DMS79 (cell line): ENCODE results near the gene ISCA1.
"Not testable (repeated sequence)": the region's sequence is repeated elsewhere in the genome, so short reads cannot be mapped to it uniquely, and the experiment has no call there.

ENCODE experiments used
- DNase-seq: peaks from one replicate; lab custom pipeline; 2025; lab: John Stamatoyannopoulos, UW

The ISCA1 gene

GRCh38 chr9:86282077-86282978, at the start of gene ISCA1:
Gene ISCA1, minus strand, starts transcription at chr9:86282538. Its CDS starts 80 bp downstream, at chr9:86282458.
- peak; percentile 73 for DNase-seq

GRCh38 chr9:86330186-86330585, 47.8 kb upstream of the ISCA1 start:
- DNase-seq: no peak

- no peak for DNase-seq
These were observed 47.3 kb upstream of the ISCA1 start for GRCh38 chr9:86329649-86330048.

GRCh38 chr9:86328156-86328555, 45.8 kb upstream of the ISCA1 start:
- no peak for DNase-seq

- DNase-seq: no peak
These were observed 44.2 kb upstream of the ISCA1 start for GRCh38 chr9:86326536-86326935.

- no peak for DNase-seq
These were observed 42.6 kb upstream of the ISCA1 start for GRCh38 chr9:86324901-86325300.

GRCh38 chr9:86324308-86324707, 42.0 kb upstream of the ISCA1 start:
- DNase-seq: no peak

- no peak for DNase-seq
These were observed 40.8 kb upstream of the ISCA1 start for GRCh38 chr9:86322973-86323644.

GRCh38 chr9:86321373-86321772, 39.0 kb upstream of the ISCA1 start:
- no peak for DNase-seq

- no peak for DNase-seq
These were observed 35.8 kb upstream of the ISCA1 start for GRCh38 chr9:86318187-86318586.

GRCh38 chr9:86315078-86315477, 32.7 kb upstream of the ISCA1 start:
- DNase-seq: no peak

- not testable (repeated sequence) for DNase-seq
These were observed 30.6 kb upstream of the ISCA1 start for GRCh38 chr9:86312959-86313358.

GRCh38 chr9:86308687-86309086, 26.3 kb upstream of the ISCA1 start:
- DNase-seq: no peak

- DNase-seq: no peak
These were observed 21.9 kb upstream of the ISCA1 start for GRCh38 chr9:86304236-86304730.

- DNase-seq: no peak
These were observed 21.1 kb upstream of the ISCA1 start for GRCh38 chr9:86303316-86303975.

- DNase-seq: no peak
These were observed 19.3 kb upstream of the ISCA1 start for GRCh38 chr9:86301686-86302085.

- no peak for DNase-seq
These were observed 18.4 kb upstream of the ISCA1 start for GRCh38 chr9:86300701-86301100.

GRCh38 chr9:86298873-86299272, 16.5 kb upstream of the ISCA1 start:
- DNase-seq: no peak

- DNase-seq: not testable (repeated sequence)
These were observed 8.0 kb upstream of the ISCA1 start for GRCh38 chr9:86290341-86290740.

GRCh38 chr9:86288499-86289198, 6.3 kb upstream of the ISCA1 start:
- no peak for DNase-seq

GRCh38 chr9:86287013-86287412, 4.7 kb upstream of the ISCA1 start:
- DNase-seq: no peak

- DNase-seq: no peak
These were observed 3.9 kb upstream of the ISCA1 start for GRCh38 chr9:86286278-86286677.
